GM18858 (cell line): ENCODE measurements around the gene KCNIP4.
"Not testable (repeated sequence)": the region's sequence is repeated elsewhere in the genome, so short reads cannot be mapped to it uniquely, and the experiment has no call there.

Experiments used
- ATAC-seq: cut with Tn5 transposase; IDR thresholded peaks from one replicate; pipeline ENCODE4 v1.9.1; 2021; ENCODE audit not compliant: unreplicated experiment

KCNIP4 gene

DNA sequence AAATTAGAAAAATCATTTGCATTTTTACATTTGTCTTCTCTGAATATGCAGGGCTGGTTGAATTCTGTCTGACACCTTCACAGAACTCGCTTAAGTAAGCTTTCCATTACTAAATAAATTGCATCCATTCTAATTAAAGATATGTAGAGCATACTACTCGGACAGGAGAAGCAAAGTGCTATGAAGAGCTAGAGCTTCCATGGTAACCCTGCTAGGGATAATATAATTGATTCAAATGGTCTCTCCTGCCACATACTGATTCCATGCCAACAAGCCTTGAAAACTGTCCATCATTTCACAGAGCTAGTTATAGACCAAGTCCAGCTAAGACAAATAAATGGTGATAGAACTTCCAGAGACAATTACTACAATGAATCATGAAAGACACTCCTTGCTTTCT lies 571.5 kb downstream of the KCNIP4 start:
- no peak for ATAC-seq

DNA sequence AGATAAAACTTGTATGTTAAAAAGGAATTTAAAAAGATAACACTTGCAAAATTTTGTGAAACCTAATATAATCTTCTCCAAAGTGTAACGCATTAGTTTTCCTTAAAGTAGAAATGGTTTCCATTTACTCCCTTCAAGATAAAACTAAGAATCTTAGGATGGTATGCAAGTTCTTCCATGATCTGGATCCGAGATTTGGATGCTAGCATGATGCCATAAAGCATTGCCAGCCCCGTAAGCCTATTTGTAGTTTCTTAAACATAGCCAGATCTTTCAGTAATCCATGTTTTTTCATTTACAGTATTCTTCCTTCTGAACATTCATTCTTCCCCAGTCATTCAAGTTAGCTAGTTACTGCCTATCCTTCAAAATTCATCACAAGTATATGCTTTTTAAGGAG lies 572.4 kb downstream of the KCNIP4 start:
- no peak for ATAC-seq

DNA sequence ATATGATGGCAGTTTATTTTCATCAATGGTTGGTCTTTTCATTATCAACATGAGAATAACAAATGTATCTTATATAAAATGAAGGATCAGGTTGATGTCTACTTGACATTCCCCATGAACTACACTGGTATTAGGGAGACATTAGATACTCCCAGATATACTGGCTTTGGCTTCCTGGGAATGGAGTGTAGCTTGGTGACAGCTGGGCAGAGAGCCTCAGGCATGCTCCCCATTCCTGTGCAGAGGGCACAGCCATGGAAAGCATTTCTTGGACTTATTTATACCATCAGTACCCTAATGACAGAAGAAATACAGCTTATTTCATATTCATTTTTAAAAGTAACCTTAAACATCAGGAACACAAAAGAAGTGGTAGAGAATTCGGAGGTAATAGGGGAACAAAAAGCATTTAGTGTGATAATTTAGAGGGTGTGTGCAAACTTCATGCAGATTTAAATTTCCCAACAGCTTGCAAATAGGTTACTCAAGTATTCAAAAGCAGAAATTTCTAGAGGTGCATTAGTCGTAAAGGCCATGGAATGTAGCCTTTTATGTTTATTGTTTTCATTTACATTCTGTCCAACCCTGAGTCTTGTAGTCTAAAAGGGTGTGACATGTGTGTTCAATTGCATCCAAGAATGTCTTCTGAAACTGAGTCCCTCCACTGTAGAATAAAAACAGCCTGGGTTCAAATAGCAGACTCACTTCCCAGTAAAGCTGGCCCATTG lies 573.8 kb downstream of the KCNIP4 start:
- ATAC-seq: no peak

DNA sequence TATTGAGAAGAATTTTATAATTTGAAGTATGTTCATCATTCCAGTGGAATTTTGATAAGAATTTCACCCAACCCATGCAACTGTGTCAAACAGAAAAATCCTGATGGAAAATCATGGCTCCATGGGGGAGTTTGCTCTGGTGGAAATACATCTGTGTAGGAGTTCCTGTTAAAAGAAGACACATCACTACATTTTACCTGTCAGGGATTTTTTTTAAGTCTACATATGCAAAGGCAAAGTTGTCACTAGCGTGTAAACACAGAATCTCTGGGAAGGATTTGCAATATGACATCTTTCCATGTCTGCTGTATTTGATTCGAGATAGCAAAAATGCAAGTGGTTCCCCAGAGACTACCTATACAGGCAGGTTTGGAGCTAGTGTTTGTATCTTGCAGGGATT lies 581.0 kb downstream of the KCNIP4 start:
- no peak for ATAC-seq

DNA sequence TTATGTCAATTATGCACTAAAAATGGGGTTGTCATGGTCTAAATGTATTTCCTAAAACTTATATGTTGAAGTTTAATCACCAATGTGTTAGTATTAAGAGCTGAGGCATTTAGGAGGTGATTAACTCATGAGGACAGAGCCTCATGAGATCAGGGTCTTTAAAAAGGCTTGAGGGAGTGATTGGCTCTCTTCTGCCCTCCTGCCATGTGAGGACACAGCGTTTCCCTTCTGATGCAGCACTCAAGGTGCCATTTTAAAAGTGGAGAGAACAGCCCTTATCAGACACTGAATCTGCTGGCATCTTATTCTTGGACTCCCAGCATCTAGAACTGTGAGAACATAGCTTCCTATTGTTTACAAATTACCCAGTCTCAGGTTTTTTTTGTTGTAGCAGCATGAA lies 581.7 kb downstream of the KCNIP4 start:
- ATAC-seq: no peak

DNA sequence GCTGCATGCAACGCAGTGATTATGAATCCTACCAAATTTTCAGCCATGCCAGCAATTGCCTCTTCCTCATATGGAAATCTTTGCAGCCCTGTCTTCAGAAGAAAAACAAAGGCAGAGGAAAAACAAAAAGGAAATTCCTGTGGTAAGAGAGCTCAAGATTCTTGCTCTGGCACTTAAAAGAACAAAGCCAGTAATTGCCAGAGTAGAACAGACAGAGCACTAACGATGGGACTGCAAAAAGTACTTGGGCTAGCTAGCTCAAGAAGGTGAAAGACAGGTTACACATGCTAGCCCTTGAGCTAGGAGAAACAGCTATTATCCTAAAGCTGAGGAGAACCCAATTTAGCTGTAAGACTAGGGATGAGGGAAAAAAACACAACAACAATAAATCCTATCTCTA lies 582.3 kb downstream of the KCNIP4 start:
- ATAC-seq: no peak

DNA sequence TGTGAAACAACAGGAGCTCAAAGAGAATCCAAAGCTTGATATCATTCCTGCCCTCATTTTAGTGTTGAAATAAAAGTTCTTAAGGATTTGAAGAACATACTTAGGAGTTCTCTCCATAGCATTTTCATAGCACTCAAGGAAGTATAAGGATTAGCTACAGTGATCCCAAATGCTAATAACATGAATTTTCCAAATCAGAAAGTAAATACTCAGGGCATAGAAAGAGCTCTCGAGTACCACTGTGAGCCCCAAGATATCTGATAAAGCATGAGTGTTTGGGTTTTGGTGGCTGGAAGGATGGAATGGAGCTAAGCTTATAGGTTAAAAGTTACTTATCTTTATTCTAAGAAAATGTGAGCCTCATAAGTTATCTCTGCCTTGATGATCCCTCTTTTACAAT lies 584.9 kb downstream of the KCNIP4 start:
- ATAC-seq: no peak

DNA sequence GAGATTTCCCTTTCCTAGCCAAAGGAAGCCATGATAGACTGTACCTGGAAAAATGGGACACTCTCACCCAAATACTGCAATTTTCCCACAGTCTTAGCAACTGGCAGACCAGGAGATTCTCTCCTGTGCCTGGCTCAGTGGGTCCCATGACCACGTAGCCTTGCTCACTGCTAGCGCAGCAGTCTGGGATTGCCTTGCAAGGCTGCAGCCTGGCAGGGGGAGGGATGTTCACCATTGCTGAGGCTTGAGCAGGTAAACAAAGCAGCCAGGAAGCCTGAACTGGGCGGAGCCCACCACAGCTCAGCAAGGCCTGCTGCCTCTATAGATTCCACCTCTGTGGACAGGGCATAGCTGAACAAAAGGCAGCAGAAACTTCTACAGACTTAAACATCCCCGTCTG lies 596.2 kb downstream of the KCNIP4 start:
- ATAC-seq: not testable (repeated sequence)

DNA sequence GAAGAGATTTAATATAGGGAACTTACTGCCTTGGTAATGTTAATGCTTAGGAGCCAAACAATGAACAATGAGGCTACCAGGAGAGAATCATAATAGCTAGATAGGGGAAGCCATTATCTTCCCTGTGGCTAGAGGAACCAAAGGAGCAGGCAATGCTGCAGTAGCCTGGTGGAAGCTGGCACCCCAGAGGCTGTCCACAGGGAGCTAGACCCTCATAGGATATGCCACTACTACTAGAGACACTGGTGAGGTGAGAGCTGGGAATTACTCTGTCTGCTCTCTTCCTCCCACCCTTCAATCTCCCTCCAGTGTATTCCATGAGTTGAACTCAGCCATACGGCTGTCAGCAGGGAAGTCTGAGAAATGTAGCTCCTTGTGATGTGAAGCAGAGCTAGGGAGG lies 601.4 kb downstream of the KCNIP4 start:
- no peak for ATAC-seq

DNA sequence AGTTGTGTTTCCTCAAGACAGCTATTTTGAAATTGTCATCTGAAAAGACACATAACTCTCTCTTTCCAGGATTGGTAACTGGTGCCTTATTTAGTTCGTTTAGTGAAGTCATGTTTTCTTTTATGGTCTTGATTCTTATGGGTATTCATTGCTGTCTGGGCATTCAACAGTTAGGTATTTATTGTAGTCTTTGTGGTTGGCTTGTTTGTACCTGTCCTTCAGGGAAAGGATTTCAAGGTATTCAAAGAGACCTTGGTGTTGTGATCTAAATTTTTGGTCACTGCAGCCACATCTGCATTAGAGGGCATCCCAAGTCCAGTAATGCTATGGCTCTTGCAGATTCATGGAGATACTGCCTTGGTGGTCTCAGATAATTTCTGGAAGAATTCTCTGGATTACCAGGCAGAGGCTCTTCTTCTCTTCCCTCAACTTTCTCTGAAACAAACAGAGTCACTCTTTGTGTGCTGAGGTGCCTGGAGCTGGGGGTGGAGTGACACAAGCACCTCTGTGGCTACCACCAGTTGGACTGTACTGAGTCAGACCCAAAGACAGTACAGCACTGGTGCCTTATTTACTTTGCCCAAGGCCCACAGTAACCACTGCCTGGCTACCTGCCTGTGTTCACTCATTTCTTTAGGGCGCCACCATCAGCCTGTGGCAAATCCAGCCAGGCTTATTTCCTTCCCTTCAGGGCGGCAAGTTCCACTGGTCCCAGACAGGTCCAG lies 620.4 kb downstream of the KCNIP4 start:
- ATAC-seq: no peak

DNA sequence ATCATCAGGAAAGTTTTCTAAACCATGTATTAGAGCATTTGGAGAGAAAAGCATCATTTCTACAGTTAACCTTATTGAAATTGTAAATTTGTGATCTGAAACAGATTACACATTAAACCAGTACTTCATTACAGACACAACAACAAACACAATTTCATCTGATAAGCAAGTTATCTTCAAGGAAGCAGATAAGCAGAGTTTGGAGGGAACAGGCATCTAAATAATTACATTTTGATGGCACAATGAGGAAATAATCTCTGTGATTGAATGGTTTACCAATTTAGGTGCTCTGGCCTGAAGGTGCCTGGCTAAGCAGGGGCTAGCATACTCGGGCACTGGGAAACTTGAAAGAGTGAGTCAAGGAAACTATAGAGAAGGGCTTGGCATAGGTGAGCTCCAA lies 628.5 kb downstream of the KCNIP4 start:
- no peak for ATAC-seq

DNA sequence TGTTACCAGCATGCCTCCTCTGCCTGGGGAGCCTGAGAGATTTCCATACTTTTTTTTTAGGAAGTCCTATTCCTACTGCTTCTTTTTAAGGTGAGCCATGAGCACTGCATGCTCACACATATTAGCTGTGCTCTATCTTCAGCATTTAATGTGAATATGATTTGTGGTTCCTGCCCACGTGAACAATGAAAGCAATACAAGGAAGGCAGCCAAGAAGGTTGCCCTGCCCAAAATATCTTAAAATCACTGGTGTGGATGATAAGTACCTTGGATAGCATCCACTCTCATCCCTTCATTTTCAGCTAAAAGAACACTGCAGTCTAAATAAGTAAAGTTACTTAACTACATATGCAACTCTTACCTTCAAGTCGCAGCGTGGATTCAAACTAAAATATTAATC lies 640.9 kb downstream of the KCNIP4 start:
- ATAC-seq: no peak

DNA sequence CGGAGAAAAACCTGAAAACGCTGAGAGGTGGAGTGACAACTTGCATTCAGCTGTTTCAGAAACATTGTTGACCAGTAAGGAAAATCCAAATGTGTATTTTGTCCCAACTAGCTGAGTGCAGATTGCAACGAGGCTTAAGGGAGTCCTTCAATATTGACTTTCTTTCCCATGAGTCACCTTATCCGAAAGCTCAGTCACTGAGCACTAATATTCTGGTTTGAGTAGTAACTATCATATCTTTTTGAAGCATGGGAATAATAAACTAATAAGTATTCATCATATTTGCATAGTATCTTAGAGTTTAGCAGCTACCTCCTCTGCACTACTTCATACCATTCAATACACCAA lies 644.1 kb downstream of the KCNIP4 start:
- ATAC-seq: no peak

DNA sequence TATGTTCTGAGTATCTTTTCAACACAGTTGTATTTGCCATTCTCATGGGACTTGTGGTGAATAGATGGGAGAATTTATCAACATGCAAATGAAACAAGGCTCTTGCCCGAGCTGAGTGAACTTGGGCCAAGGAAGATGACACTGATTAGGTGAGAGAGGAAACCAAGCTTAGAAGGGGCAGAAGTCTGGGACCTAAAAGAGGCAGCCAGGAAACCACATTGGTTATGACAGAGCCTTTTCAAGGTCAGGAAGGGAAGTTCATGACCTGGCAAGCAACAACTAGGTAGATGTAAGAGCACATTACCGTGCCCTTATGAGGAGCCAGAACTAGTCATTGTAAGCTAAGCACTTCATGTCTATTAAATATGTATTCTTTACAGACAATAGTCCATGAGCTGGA lies 658.0 kb downstream of the KCNIP4 start:
- ATAC-seq: peak; percentile 85

DNA sequence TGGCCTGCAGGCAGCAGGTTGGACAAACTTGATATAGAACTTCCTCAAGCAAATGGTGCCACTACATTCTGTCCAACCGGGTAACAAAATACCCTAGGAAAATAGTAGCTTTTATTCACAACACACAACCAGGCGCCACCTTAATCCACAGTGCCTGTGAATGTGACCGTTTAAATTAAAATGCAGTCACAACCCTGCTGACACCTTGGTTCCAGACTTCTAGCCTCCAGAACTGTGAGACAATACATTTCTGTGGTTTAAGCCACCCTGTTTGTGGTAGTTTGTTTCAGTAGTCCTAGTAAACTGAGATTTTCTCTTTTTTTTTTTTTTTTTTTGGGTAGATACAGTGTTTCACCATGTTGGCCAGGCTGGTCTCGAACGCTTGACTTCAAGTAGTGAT lies 672.5 kb downstream of the KCNIP4 start:
- ATAC-seq: no peak

DNA sequence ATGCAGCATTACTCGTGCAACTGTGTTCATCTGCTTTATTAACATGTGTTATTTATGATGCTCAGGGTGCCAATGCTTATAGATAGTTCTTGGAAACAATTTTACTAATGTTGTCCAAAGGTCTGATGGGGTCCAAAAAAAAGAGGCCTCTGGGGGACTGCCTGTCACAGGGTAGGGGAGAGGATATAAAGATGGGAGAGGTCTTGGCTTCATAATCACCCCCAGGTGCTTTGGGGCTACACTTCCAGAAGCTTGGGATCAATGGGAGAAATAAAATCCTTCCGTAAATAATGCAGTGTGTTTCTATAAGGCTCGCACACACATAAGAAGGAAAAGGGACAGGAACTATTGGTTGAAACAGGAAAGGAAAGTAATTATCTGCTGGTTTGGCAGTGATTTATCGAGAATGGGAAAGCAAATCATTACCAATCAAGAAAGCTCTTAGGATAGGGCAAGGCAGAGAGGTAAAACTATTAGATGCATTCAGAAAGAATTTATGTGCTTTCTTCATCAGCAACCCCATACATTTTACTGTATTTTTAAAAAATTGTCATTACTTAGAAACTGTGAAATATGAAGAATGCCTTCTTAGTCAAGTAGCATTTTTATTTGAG lies 677.0 kb downstream of the KCNIP4 start:
- no peak for ATAC-seq

DNA sequence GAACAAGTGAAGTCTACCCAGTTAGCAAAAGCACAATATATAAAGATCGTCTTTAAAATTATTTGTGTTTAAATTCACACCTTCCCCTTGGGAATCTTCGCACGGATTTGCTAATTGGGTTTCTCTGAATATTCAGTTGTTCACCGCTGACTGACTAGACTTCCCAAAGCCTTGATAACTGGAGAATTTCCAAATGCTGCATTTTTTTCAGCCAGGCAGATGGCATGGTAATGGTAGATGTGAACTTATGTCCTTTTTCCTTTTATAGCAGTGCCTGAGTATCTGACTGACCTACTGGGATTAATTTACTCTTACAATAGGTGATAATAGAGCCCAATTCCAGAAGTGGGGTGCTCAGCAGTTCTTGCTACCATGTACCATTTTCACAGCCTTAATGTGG lies 700.2 kb downstream of the KCNIP4 start:
- no peak for ATAC-seq

DNA sequence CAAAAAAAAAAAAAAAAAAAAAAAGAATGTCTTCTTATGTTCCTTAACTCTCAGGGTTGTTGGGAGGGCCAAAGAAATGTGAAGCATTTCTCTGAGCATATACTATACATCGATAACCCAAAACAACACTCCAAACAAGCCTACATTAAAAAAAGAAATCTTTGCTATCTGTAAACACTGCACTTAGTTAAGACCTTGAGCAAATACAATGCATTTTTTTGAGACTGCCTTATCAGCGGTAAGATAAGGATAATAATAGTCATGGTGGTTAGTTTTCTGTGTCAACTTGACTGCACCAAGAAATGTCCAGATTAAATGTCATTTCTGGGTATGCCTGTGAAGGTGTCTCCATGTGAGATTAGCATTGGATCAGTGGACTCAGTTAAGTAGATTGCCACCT lies 706.4 kb downstream of the KCNIP4 start:
- ATAC-seq: no peak

DNA sequence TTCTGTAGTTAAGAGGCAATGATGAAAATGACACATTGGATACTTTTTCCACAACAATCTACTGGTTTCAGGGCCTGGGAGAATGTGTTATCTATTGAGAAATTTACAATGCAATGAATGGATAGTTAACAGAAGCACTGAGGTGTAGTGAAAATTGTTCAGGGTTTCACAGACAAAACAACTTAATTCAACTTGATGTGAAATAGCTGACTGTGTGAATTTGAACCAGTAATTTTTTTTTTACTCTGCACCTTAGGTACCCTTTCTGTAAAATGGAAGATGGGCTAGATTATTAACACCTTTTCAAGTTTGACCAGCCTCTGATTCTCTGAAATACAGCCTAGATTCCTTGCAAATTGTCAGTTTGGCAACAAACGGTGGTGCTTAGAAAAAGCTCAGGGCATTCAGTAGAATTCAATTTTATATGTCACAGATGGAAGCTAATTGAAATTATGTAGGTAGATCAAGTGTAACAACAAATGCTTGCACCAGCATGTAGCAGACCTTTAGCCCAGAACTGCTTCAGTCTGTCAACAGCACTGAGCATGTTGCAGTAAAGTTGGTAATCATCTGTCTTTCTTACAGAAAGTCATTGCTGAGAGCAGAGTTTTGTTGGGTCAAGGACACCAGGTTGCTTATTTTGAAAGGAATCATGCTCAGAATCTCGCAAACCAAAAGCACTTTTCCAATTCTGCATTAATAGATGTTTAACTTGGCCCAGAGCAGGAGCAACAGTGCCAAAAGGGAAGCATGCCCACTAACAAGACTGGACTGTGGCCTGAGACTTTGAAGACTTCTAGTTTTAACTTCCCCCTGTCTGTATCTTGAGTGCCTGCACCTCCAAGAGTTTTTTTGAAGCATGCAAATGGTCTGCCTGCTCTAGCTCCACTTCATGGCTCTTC lies 721.7 kb downstream of the KCNIP4 start:
- no peak for ATAC-seq

DNA sequence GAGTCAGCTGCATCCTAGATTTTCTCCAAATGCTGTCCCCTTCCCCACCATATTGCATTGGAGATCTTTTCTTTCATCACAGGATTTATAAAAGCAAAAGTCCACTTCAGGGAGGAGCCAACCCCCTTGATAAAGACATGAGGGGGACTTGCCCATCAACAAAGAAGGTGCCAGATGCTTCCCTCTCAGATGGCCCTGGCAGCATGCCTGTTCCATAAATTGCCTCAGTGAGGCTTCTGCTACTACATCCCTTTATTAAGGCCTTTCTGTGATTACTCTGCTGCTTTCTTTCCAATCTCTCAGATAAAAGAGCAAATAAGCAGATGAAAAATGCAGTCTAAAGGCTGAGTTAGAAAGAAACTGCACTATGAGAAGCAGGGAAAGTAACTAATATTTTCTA lies 736.7 kb downstream of the KCNIP4 start:
- no peak for ATAC-seq

DNA sequence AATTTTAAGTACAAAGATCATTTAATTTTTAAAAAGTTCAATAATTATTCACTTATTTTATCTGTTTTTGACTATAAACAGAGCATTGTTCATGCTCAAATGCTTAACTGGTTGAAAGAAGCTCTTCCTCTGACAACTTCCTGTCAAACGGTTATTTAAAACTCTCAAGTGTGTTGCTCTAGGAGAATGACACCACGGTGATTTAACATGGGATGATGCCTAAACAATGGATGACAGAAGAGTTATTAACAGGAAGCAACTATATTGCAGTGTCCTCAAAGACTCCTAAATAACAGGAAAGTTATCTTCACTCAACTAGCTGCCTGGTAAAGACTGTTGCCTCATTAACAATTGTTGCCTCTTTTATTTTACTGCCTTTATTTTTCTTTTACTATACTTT lies 738.7 kb downstream of the KCNIP4 start:
- ATAC-seq: no peak
